KBM-7 (cell line): ENCODE measurements around the gene LEMD2.
A peak's percentile ranks its signal among the peaks of the same experiment; 100 is the strongest.
"Not testable (repeated sequence)": the region's sequence is repeated elsewhere in the genome, so short reads cannot be mapped to it uniquely, and the experiment has no call there.

Experiments used
- DNase-seq: peaks from one replicate; pipeline ENCODE4 v3.0.0-alpha.2; 2015
- in situ Hi-C: fragments of 300-500 bp; cut with MboI; formaldehyde crosslinking; loops from 2 replicates; pipeline ENCODE4 v1.14.3; 2020; ENCODE audit warnings: low sequenced_read_pairs, low pct_unique_long_range_greater_than_20kb, mixed read lengths

Gene LEMD2

GRCh38 chr6:33788694-33789549 is at the start of gene LEMD2:
TSS of gene LEMD2 (minus strand) at chr6:33789130. CDS start at chr6:33789116, 14 bp downstream.
- DNase-seq: peak; percentile 91
- in situ Hi-C loops: no loop called here

GRCh38 chr6:33837971-33838665 is 49.2 kb upstream of the LEMD2 start:
- in situ Hi-C loops: no loop called here
- no peak for DNase-seq

- in situ Hi-C loops: no loop called here
- DNase-seq: no peak
These were observed 48.0 kb upstream of the LEMD2 start for GRCh38 chr6:33836806-33837469.

- in situ Hi-C loops: no loop called here
- DNase-seq: no peak
These were observed 45.8 kb upstream of the LEMD2 start for GRCh38 chr6:33834401-33835392.

- in situ Hi-C loops: no loop called here
- DNase-seq: no peak
These were observed 44.7 kb upstream of the LEMD2 start for GRCh38 chr6:33833599-33833998.

- DNase-seq, in situ Hi-C loops: not testable (repeated sequence)
These were observed 43.9 kb upstream of the LEMD2 start for GRCh38 chr6:33832831-33833230.

- DNase-seq, in situ Hi-C loops: not testable (repeated sequence)
These were observed 42.8 kb upstream of the LEMD2 start for GRCh38 chr6:33831725-33832124.

- in situ Hi-C loops: no loop called here
- no peak for DNase-seq
These were observed 41.8 kb upstream of the LEMD2 start for GRCh38 chr6:33830635-33831240.

- in situ Hi-C loops: no loop called here
These were observed 40.1 kb upstream of the LEMD2 start for GRCh38 chr6:33828764-33829731.

GRCh38 chr6:33828452-33828763 is 39.5 kb upstream of the LEMD2 start:
- in situ Hi-C loops: no loop called here
- DNase-seq: no peak

More at GRCh38 chr6:33828764-33829731, 40.1 kb upstream of the LEMD2 start:
- DNase-seq: no peak

GRCh38 chr6:33827546-33828451 is 38.9 kb upstream of the LEMD2 start:
- no peak for DNase-seq
- in situ Hi-C loops: no loop called here

GRCh38 chr6:33826537-33826936 is 37.6 kb upstream of the LEMD2 start:
- in situ Hi-C loops: no loop called here
- DNase-seq: no peak

GRCh38 chr6:33824461-33825154 is 35.7 kb upstream of the LEMD2 start:
- peak; percentile 49 for DNase-seq
- in situ Hi-C loops: no loop called here

- in situ Hi-C loops: no loop called here
- no peak for DNase-seq
These were observed 34.9 kb upstream of the LEMD2 start for GRCh38 chr6:33823806-33824205.

- peak; percentile 48 for DNase-seq
- in situ Hi-C loops: no loop called here
These were observed 33.9 kb upstream of the LEMD2 start for GRCh38 chr6:33822575-33823395.
